Endothelial cell of umbilical vein (primary cell): ENCODE data around the gene LIPJ. TPM values are rescaled to one million over a fixed set of nuclear protein-coding genes. Genes with fewer than 3 reads are reported as not detected.

Experiments used
- BruUV-seq: library from RNA; stranded (reverse); fragments of 400-500 nt; replicated peaks from 2 replicates; lab custom pipeline; 2021; lab: Mats Ljungman, UMichigan
- CTCF ChIA-PET: fragments of 300-600, 350-600 bp; sonication (Branson Sonifier 250); formaldehyde crosslinking; loops from one replicate; lab custom pipeline; 2021; ENCODE audit warnings: antibody characterized with exemption, inconsistent platforms; lab: Charles Lee
- POLR2A ChIA-PET: fragments of 300-600, 350-600 bp; sonication (Branson Sonifier 250); formaldehyde crosslinking; loops from one replicate; lab custom pipeline; 2021; ENCODE audit warnings: antibody characterized with exemption, inconsistent platforms; lab: Charles Lee
- DNase-seq: peaks from one replicate; pipeline ENCODE4 v3.0.0-alpha.2; 2011; ENCODE audit warnings: low read depth, low spot score
- FAIRE-seq: peaks from 2 replicates; lab custom pipeline; 2011; peaks lifted over from hg19 to GRCh38; lab: Jason Lieb, UNC
- H2AFZ ChIP-seq: 2 replicates; pipeline ENCODE4 v1.6.0; 2012; ENCODE audit warnings: low read depth, low read length, control low read depth, inconsistent platforms
- H3K27ac ChIP-seq: 2 replicates; pipeline ENCODE4 v1.5.1; 2011; ENCODE audit warnings: low read depth, mild to moderate bottlenecking, control low read depth, low read length, moderate library complexity; ENCODE audit not compliant: insufficient read depth
- H3K27me3 ChIP-seq, 2 experiments: 2 replicates each; pipeline versions ENCODE4 v1.6.0 to v1.6.1; 2011; ENCODE audit warnings: low read length in 2 of 2, mixed read lengths in 1 of 2; ENCODE audit not compliant: control insufficient read depth in 2 of 2, insufficient read depth in 2 of 2
- H3K36me3 ChIP-seq, 2 experiments: 2 replicates in 1 of 2; 3 replicates in 1 of 2; pipeline ENCODE4 v1.5.1; 2011; ENCODE audit warnings: low read length in 2 of 2, mild to moderate bottlenecking in 1 of 2, moderate library complexity in 1 of 2; ENCODE audit not compliant: control insufficient read depth in 2 of 2, insufficient read depth in 2 of 2; ENCODE audit errors: extremely low read depth in 1 of 2
- H3K4me1 ChIP-seq: 3 replicates; pipeline ENCODE4 v1.5.1; 2011; ENCODE audit warnings: mild to moderate bottlenecking, low read length; ENCODE audit not compliant: control insufficient read depth, insufficient read depth; ENCODE audit errors: extremely low read depth
- H3K4me2 ChIP-seq: 2 replicates; pipeline ENCODE4 v1.6.1; 2011; ENCODE audit warnings: low read length, control low read depth, mixed read lengths; ENCODE audit not compliant: insufficient read depth
- H3K4me3 ChIP-seq, 3 experiments: fragments of 200-600 bp in 1 of 3; sonication (generic), shearing (Covaris generic) in 1 of 3; replicated peaks in 1 of 3; 2 replicates each; pipeline ENCODE4 v1.5.1; 2011 to 2016; ENCODE audit warnings: control low read depth in 3 of 3, low read length in 3 of 3, mild to moderate bottlenecking in 2 of 3, inconsistent platforms in 1 of 3, low read depth in 1 of 3, moderate library complexity in 1 of 3; ENCODE audit not compliant: insufficient read depth in 1 of 3
- H3K79me2 ChIP-seq: 2 replicates; pipeline ENCODE4 v1.6.0; 2012; ENCODE audit warnings: low read length, inconsistent platforms; ENCODE audit not compliant: control insufficient read depth, insufficient read depth
- H3K9ac ChIP-seq: replicated peaks from 2 replicates; pipeline ENCODE3; 2011; ENCODE audit warnings: low read length, control low read depth; ENCODE audit not compliant: insufficient read depth; ENCODE audit errors: extremely low read depth
- H3K9me1 ChIP-seq: replicated peaks from 3 replicates; pipeline ENCODE4 v1.6.0; 2011; ENCODE audit warnings: mild to moderate bottlenecking, low read length; ENCODE audit not compliant: control insufficient read depth, insufficient read depth; ENCODE audit errors: extremely low read depth
- H3K9me3 ChIP-seq: replicated peaks from 2 replicates; pipeline ENCODE4 v1.5.1; 2012; ENCODE audit warnings: low read length, inconsistent platforms; ENCODE audit not compliant: control insufficient read depth, insufficient read depth
- H4K20me1 ChIP-seq: replicated peaks from 2 replicates; pipeline ENCODE3; 2011; ENCODE audit warnings: mild to moderate bottlenecking, low read length; ENCODE audit not compliant: control insufficient read depth, insufficient read depth; ENCODE audit errors: extremely low read depth
- CTCF ChIP-seq, 2 donors: IDR thresholded peaks; 1 replicate in 1 of 2; 2 replicates in 1 of 2; pipeline ENCODE4 v1.5.1; 2011; ENCODE audit warnings: low read length in 2 of 2, mild to moderate bottlenecking in 2 of 2, moderate library complexity in 2 of 2, control low read depth in 1 of 2, inconsistent platforms in 1 of 2, low read depth in 1 of 2; ENCODE audit not compliant: insufficient read depth in 1 of 2; ENCODE audit errors: extremely low read depth in 1 of 2
- MAX ChIP-seq: IDR thresholded peaks from 2 replicates; pipeline ENCODE4 v1.6.1; 2011; ENCODE audit not compliant: insufficient read depth, insufficient read length
- MYC ChIP-seq: IDR thresholded peaks from one replicate; pipeline ENCODE4 v1.6.1; 2011; ENCODE audit warnings: mild to moderate bottlenecking, low read depth, low read length
- POLR2A ChIP-seq: IDR thresholded peaks from 2 replicates; pipeline ENCODE4 v1.6.1; 2012; ENCODE audit warnings: low read depth, mild to moderate bottlenecking, control low read depth, low read length
- dilution Hi-C: fragments of 300-500 bp; cut with MboI; formaldehyde crosslinking; loops from one replicate; pipeline ENCODE4 v1.15.0; 2019; ENCODE audit warnings: low sequenced_read_pairs; ENCODE audit not compliant: extremely low pct_ligation_motif_present
- intact Hi-C: fragments of 100-400 bp; cut with micrococcal nuclease; formaldehyde crosslinking; loops from one replicate; pipeline ENCODE4 v1.10.0; 2022
- polyA plus RNA-seq, 4 experiments: library from polyadenylated mRNA; depleted of rRNA in 3 of 4; stranded (reverse) in 3 of 4; unstranded in 1 of 4; fragments of >200 nt; gene quantifications; 2 replicates each; pipeline versions ENCODE4 v1.2.1 to v1.2.3, GENCODE V29; 2011 to 2012; ENCODE audit warnings: missing spikeins in 1 of 4
- total RNA-seq: library from RNA; stranded (reverse); gene quantifications from 2 replicates; pipeline ENCODE4 v1.2.3, GENCODE V29; 2021

The LIPJ gene
- total and polyA plus RNA-seq, 2 donors (not counting 3 experiments of a cell fraction or from before 2014, with no cell fraction given), result 0.09 TPM; not detected in 1

- DNase-seq (no peak), FAIRE-seq (no peak)
- H3K9ac ChIP-seq, result no peak overlapping the region
- no peaks in the 10 kb centered on the region for H3K36me3 ChIP-seq
- ChIA-PET CTCF (interaction anchor here (1.3 to 2.8 kb wide), 2 partner anchors 15 to 33 kb away, joined by 3 to 12 read pairs; partner anchors contain the start of gene RNLS), POLR2A (no interaction called here)
- H2AFZ ChIP-seq, result no peak overlapping the region
- no peaks in the 10 kb centered on the region for H3K4me1 ChIP-seq
- no TSS peak for BruUV-seq
- H3K27ac ChIP-seq, result no peak overlapping the region
- H4K20me1 ChIP-seq, result no peaks in the 10 kb centered on the region
- H3K9me1 ChIP-seq, result no peaks in the 10 kb centered on the region
- dilution Hi-C loops, result no loop called here
- no peak overlapping the region for H3K4me2 ChIP-seq
- H3K27me3 ChIP-seq, result no peaks in the 10 kb centered on the region
- H3K4me3 ChIP-seq, result no peak overlapping the region
- no peak for TF ChIP-seq MYC
- no peak for TF ChIP-seq POLR2A
- intact Hi-C loops, result no loop called here
- H3K79me2 ChIP-seq, result no peaks in the 10 kb centered on the region
- H3K9me3 ChIP-seq, result no peaks in the 10 kb centered on the region
Observed at GRCh38 chr10:88598055-88598454, 11.5 kb downstream of the LIPJ start.

GRCh38 chr10:88608052-88608732, 21.6 kb downstream of the LIPJ start:
- ChIA-PET POLR2A (no interaction called here), CTCF (no interaction called here)
- no peak for FAIRE-seq
- H4K20me1 ChIP-seq, result no peaks in the 10 kb centered on the region
- H3K9ac ChIP-seq, result no peak overlapping the region
- TF ChIP-seq CTCF (IDR thresholded peaks at IDR 0.05; ENCODE audit: extremely low read depth in 1 of 2, insufficient read depth in 1 of 2, low read depth in 1 of 2, low read length in 2 of 2), result no peak
- no peak for TF ChIP-seq MAX
- H3K27me3 ChIP-seq, result no peaks in the 10 kb centered on the region
- peak overlapping the region; percentile 13 for H2AFZ ChIP-seq
- intact Hi-C loops (no loop called here), dilution Hi-C loops (no loop called here)
- no peaks in the 10 kb centered on the region for H3K4me1 ChIP-seq
- no peaks in the 10 kb centered on the region for H3K36me3 ChIP-seq
- no peak overlapping the region for H3K4me2 ChIP-seq
- no peaks in the 10 kb centered on the region for H3K9me3 ChIP-seq
- DNase-seq, result no peak
- no peak overlapping the region for H3K4me3 ChIP-seq
- no TSS peak for BruUV-seq
- no peaks in the 10 kb centered on the region for H3K9me1 ChIP-seq
- no peak overlapping the region for H3K27ac ChIP-seq
- H3K79me2 ChIP-seq, result no peaks in the 10 kb centered on the region
